ENCODE data around the gene GNB1L. TPM values are rescaled to one million over a fixed set of nuclear protein-coding genes. Genes with fewer than 3 reads are reported as not detected.

Gene GNB1L
- total RNA-seq, 2 experiments from 2014 or later, result 3.0 to 6.5 TPM

DNA sequence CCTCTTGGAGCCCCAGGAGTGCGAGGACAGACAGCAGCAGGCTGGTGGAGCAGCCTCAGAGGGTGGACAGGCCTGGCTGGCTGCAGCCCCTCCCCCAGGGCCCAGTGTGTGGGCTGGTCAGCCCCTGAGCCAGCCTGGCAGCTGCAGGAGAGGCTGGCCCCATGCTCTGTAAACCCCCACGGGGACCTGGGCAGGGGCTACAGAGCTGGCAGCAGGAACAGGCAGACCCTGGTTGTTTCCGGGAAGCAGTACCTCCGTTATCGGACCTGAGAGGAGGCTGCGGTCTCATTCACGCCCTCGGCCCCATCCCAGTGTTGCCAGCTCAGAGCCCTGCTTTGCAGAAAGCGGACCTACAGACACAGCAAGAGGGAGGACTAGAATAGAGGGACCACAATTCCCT, 48.4 kb upstream of the GNB1L start:
- Mint-ChIP-seq H3K27me3 (no peaks in the 10 kb centered on the region), H3K27ac (no peak overlapping the region), H3K9me3 (no peaks in the 10 kb centered on the region), H3K4me1 (ENCODE audit: low read depth) (no peaks in the 10 kb centered on the region), H3K36me3 (ENCODE audit: low read depth) (peaks cover 10% of the 10 kb centered on the region), H3K4me3 (no peak overlapping the region)
- H3K36me3 ChIP-seq (ENCODE audit: insufficient read depth, low read length), result peaks cover 15% of the 10 kb centered on the region
- H3K4me3 ChIP-seq (ENCODE audit: low read length), result no peak overlapping the region
- TF ChIP-seq CTCF (IDR thresholded peaks at IDR 0.05), result no peak
- no peak for DNase-seq
- POLR2A ChIA-PET, result interaction anchor here (0.7 kb wide), 1 partner anchor 1767 kb away, joined by 3 read pairs; no protein-coding TSS in a partner anchor
- intact Hi-C loops (cut with DNase I, micrococcal nuclease), result no loop called here
- H3K27ac ChIP-seq (ENCODE audit: low read depth in 1 of 2, low read length in 2 of 2), result no peak overlapping the region
- H3K27me3 ChIP-seq (ENCODE audit: control insufficient read depth in 1 of 2, insufficient read depth in 2 of 2, low read length in 2 of 2), result no peaks in the 10 kb centered on the region
- CTCF ChIA-PET, result interaction anchor here (1.8 kb wide), 1 partner anchor 173 kb away, joined by 5 read pairs; no protein-coding TSS in a partner anchor
- H3K4me1 ChIP-seq (ENCODE audit: insufficient read depth, low read length), result no peaks in the 10 kb centered on the region
- ATAC-seq (ENCODE audit: poor library complexity), result no peak
- H3K9me3 ChIP-seq (ENCODE audit: control insufficient read depth in 1 of 2, insufficient read depth in 1 of 2, low read length in 2 of 2), result no peaks in the 10 kb centered on the region

- Histone ChIP-seq H3K4me1 (ENCODE audit: insufficient read depth, low read length) (peaks cover 4% of the 10 kb centered on the region), H3K4me3 (ENCODE audit: low read length) (no peak overlapping the region), H3K36me3 (ENCODE audit: insufficient read depth, low read length) (peaks cover 20% of the 10 kb centered on the region), H3K27ac (ENCODE audit: low read depth in 1 of 2, low read length in 2 of 2) (no peak overlapping the region), H3K27me3 (ENCODE audit: control insufficient read depth in 1 of 2, insufficient read depth in 2 of 2, low read length in 2 of 2) (no peaks in the 10 kb centered on the region), H3K9me3 (ENCODE audit: control insufficient read depth in 1 of 2, insufficient read depth in 1 of 2, low read length in 2 of 2) (no peaks in the 10 kb centered on the region)
- Mint-ChIP-seq H3K4me1 (ENCODE audit: low read depth) (peaks cover 2% of the 10 kb centered on the region), H3K4me3 (no peak overlapping the region), H3K27ac (no peak overlapping the region), H3K9me3 (no peaks in the 10 kb centered on the region), H3K36me3 (ENCODE audit: low read depth) (peaks cover 10% of the 10 kb centered on the region), H3K27me3 (no peaks in the 10 kb centered on the region)
- CTCF ChIA-PET, result interaction anchor here (1.8 kb wide), 1 partner anchor 172 kb away, joined by 5 read pairs; no protein-coding TSS in a partner anchor
- TF ChIP-seq CTCF (IDR thresholded peaks at IDR 0.05), result no peak
- ATAC-seq (ENCODE audit: poor library complexity) (no peak), DNase-seq (no peak)
- POLR2A ChIA-PET, result interaction anchor here (1.9 kb wide), 1 partner anchor 10 kb away, joined by 10 read pairs; no protein-coding TSS in a partner anchor
- intact Hi-C loops (cut with DNase I, micrococcal nuclease), result no loop called here
Observed at GRCh38 chr22:19902245-19902715, 47.6 kb upstream of the GNB1L start.

DNA sequence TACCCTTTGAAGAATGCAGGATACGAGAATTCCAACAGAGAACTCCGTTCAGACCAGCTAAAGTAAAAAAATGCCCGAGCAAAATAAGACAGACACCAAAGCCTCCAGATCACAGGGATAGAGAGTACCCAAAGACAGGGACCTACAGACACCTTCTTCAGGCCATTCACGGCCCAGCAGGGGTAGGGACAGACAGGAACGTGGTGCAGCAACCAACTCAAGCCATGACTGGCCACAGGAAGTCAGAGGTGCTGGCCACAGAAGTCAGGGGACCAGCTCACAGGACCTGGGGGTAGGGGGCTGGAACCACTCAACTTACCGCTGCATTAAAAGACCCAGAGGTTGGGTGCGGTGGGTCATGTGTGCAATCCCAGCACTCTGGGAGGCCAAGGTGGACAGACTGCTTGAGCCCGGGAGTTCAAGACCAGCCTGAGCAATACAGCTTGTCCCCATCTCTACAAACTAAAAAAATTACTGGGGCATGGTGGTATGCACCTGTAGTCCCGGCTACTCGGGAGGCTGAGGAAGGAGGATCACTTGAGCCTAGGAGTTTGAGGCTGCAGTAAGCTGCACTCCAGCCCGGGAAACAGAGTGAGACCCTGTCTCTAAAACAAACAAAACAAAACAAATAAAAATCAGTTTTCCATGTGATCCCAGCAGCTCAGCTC, 47.0 kb upstream of the GNB1L start:
- Histone ChIP-seq H3K36me3 (ENCODE audit: insufficient read depth, low read length) (peaks cover 20% of the 10 kb centered on the region), H3K9me3 (ENCODE audit: control insufficient read depth in 1 of 2, insufficient read depth in 1 of 2, low read length in 2 of 2) (no peaks in the 10 kb centered on the region), H3K27ac (ENCODE audit: low read depth in 1 of 2, low read length in 2 of 2) (no peak overlapping the region), H3K27me3 (ENCODE audit: control insufficient read depth in 1 of 2, insufficient read depth in 2 of 2, low read length in 2 of 2) (no peaks in the 10 kb centered on the region), H3K4me3 (ENCODE audit: low read length) (no peak overlapping the region), H3K4me1 (ENCODE audit: insufficient read depth, low read length) (peaks cover 10% of the 10 kb centered on the region)
- ATAC-seq (ENCODE audit: poor library complexity), result no peak
- DNase-seq, result no peak
- H3K27ac Mint-ChIP-seq, result no peak overlapping the region
- peaks cover 10% of the 10 kb centered on the region for H3K36me3 Mint-ChIP-seq (ENCODE audit: low read depth)
- intact Hi-C loops (cut with DNase I, micrococcal nuclease), result no loop called here
- POLR2A ChIA-PET, result interaction anchor here (1.0 to 1.9 kb wide), 2 partner anchors 10 to 304 kb away, joined by 3 to 10 read pairs; no protein-coding TSS in a partner anchor
- no peak overlapping the region for H3K4me3 Mint-ChIP-seq
- TF ChIP-seq CTCF (IDR thresholded peaks at IDR 0.05), result no peak
- H3K4me1 Mint-ChIP-seq (ENCODE audit: low read depth), result peaks cover 8% of the 10 kb centered on the region
- H3K27me3 Mint-ChIP-seq, result no peaks in the 10 kb centered on the region
- H3K9me3 Mint-ChIP-seq, result no peaks in the 10 kb centered on the region
- CTCF ChIA-PET, result interaction anchor here (1.8 kb wide), 1 partner anchor 171 kb away, joined by 5 read pairs; no protein-coding TSS in a partner anchor
